ENCODE data around the gene OR10AD1.

DNA sequence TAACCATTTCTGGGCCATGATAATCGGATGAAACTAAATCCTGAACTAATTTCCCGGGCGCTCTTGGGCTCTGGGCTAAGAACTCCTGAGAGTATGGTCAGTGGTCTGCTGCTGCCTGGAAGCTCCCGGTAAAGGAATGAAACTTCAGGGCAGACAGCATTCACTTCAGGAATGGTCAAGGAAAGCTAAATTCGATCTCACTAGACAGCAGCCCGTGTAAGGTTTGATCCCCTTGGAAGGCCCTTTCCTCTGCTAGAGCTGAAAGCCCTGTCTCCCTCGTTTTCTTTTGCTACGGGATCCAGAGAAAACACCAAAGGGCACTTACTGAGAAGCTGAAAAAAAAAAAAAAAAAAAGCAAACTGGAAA, 46.5 kb downstream of the OR10AD1 start:
- TF ChIP-seq TAF1 (IDR thresholded peaks at IDR 0.05; ENCODE audit: borderline replicate concordance, insufficient read depth, low read length) = no peak
- no peak for TF ChIP-seq POLR2AphosphoS5 (IDR thresholded peaks at IDR 0.05; ENCODE audit: low read depth, low read length)
- no peak for TF ChIP-seq SIN3A (IDR thresholded peaks at IDR 0.05; ENCODE audit: borderline replicate concordance, insufficient read depth, low read length)
- TF ChIP-seq, protein P1, sequence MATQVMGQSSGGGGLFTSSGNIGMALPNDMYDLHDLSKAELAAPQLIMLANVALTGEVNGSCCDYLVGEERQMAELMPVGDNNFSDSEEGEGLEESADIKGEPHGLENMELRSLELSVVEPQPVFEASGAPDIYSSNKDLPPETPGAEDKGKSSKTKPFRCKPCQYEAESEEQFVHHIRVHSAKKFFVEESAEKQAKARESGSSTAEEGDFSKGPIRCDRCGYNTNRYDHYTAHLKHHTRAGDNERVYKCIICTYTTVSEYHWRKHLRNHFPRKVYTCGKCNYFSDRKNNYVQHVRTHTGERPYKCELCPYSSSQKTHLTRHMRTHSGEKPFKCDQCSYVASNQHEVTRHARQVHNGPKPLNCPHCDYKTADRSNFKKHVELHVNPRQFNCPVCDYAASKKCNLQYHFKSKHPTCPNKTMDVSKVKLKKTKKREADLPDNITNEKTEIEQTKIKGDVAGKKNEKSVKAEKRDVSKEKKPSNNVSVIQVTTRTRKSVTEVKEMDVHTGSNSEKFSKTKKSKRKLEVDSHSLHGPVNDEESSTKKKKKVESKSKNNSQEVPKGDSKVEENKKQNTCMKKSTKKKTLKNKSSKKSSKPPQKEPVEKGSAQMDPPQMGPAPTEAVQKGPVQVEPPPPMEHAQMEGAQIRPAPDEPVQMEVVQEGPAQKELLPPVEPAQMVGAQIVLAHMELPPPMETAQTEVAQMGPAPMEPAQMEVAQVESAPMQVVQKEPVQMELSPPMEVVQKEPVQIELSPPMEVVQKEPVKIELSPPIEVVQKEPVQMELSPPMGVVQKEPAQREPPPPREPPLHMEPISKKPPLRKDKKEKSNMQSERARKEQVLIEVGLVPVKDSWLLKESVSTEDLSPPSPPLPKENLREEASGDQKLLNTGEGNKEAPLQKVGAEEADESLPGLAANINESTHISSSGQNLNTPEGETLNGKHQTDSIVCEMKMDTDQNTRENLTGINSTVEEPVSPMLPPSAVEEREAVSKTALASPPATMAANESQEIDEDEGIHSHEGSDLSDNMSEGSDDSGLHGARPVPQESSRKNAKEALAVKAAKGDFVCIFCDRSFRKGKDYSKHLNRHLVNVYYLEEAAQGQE (IDR thresholded peaks at IDR 0.05; ENCODE audit: insufficient read depth in 1 of 2, low read depth in 2 of 2, low read length in 2 of 2) = no peak

Data from PFSK-1 (cell line).